HepG2 (cell line): ENCODE measurements around the gene ACTN1. TPM values are rescaled to one million over a fixed set of nuclear protein-coding genes. Genes with fewer than 3 reads are reported as not detected.

ENCODE experiments used
- EZH2 ChIP-seq: conservative IDR thresholded peaks from 2 replicates; pipeline ENCODE4 v1.6.1; 2012; ENCODE audit warnings: mild to moderate bottlenecking, low read depth, low read length, moderate library complexity
- FOXC1 ChIP-seq: sonication (generic); formaldehyde crosslinking; IDR thresholded peaks from 2 replicates; pipeline ENCODE4 v1.8.0; 2022; ENCODE audit warnings: mild to moderate bottlenecking, missing genetic modification reagents, borderline replicate concordance
- HMGA1 ChIP-seq: sonication (generic); formaldehyde crosslinking; conservative IDR thresholded peaks from 2 replicates; pipeline ENCODE4 v1.4.0; 2020; ENCODE audit warnings: missing genetic modification reagents
- HOXA5 ChIP-seq: sonication (generic); formaldehyde crosslinking; IDR thresholded peaks from 2 replicates; pipeline ENCODE4 v1.4.0; 2020; ENCODE audit warnings: missing genetic modification reagents
- NBN ChIP-seq: fragments of 450-650 bp; conservative IDR thresholded peaks from 2 replicates; pipeline ENCODE4 v1.6.1; 2017
- NCOA2 ChIP-seq: sonication (generic); formaldehyde crosslinking; IDR thresholded peaks from 2 replicates; pipeline ENCODE4 v1.8.0; 2022; ENCODE audit warnings: inconsistent platforms
- RBAK ChIP-seq: sonication (generic); formaldehyde crosslinking; IDR thresholded peaks from 2 replicates; pipeline ENCODE4 v1.5.1; 2020; ENCODE audit warnings: mild to moderate bottlenecking, missing genetic modification reagents
- RELA ChIP-seq: sonication (generic); formaldehyde crosslinking; IDR thresholded peaks from 2 replicates; pipeline ENCODE4 v1.4.0; 2020; ENCODE audit warnings: missing genetic modification reagents
- SNAPC4 ChIP-seq: sonication (generic); formaldehyde crosslinking; IDR thresholded peaks from 2 replicates; pipeline ENCODE4 v1.4.0; 2020; ENCODE audit warnings: mild to moderate bottlenecking, missing genetic modification reagents
- SRY ChIP-seq: sonication (generic); formaldehyde crosslinking; IDR thresholded peaks from 2 replicates; pipeline ENCODE4 v1.8.0; 2022; ENCODE audit warnings: mild to moderate bottlenecking, missing genetic modification reagents
- SYNCRIP ChIP-seq: fragments of 200-400 bp; formaldehyde crosslinking; IDR thresholded peaks from 2 replicates; pipeline ENCODE4 v1.6.1; 2018; ENCODE audit warnings: mild to moderate bottlenecking, low read depth, low read length; ENCODE audit not compliant: insufficient read depth
- TP53 ChIP-seq: sonication (generic); formaldehyde crosslinking; conservative IDR thresholded peaks from 2 replicates; pipeline ENCODE4 v1.4.0; 2020; ENCODE audit warnings: missing genetic modification reagents
- ZNF317 ChIP-seq: sonication (generic); formaldehyde crosslinking; IDR thresholded peaks from 2 replicates; pipeline ENCODE4 v1.5.0; 2020; ENCODE audit warnings: mild to moderate bottlenecking, missing genetic modification reagents
- ZNF563 ChIP-seq: sonication (generic); formaldehyde crosslinking; IDR thresholded peaks from 2 replicates; pipeline ENCODE4 v1.8.0; 2022; ENCODE audit warnings: mild to moderate bottlenecking, moderate library complexity, missing genetic modification reagents
- polyA plus RNA-seq, 8 experiments: library from polyadenylated mRNA; depleted of rRNA in 3 of 8; stranded (reverse) in 7 of 8; unstranded in 1 of 8; fragments of >200 nt; fragmentation: Illumina TruSeq in 4 of 8; extraction: Trizol in 4 of 8; gene quantifications; 2 replicates each; pipeline versions ENCODE4 v1.2.1 to v1.2.3, GENCODE V29; 2011 to 2016; ENCODE audit warnings: low read depth in 4 of 8, missing spikeins in 1 of 8, mixed read lengths in 1 of 8; ENCODE audit not compliant: insufficient read depth in 1 of 8
- total RNA-seq, 5 experiments: library from RNA; depleted of rRNA; stranded (reverse); fragments of >200 nt; fragmentation: Illumina TruSeq; extraction: Trizol; gene quantifications; 2 replicates each; pipeline ENCODE4 v1.2.3, GENCODE V29; 2016; ENCODE audit warnings: low read depth in 1 of 5
- TF ChIP-seq, protein P1 (sequence below): sonication (generic); formaldehyde crosslinking; conservative IDR thresholded peaks from 2 replicates; pipeline ENCODE4 v1.4.0; 2020; ENCODE audit warnings: missing genetic modification reagents
- TF ChIP-seq, protein P2 (sequence below): sonication (generic); formaldehyde crosslinking; IDR thresholded peaks from 2 replicates; pipeline ENCODE4 v1.5.0; 2020; ENCODE audit warnings: missing genetic modification reagents
- TF ChIP-seq, protein P3 (sequence below): sonication (generic); formaldehyde crosslinking; IDR thresholded peaks from 2 replicates; pipeline ENCODE4 v1.4.0; 2020; ENCODE audit warnings: missing genetic modification reagents
- TF ChIP-seq, protein P4 (sequence below): sonication (generic); formaldehyde crosslinking; IDR thresholded peaks from 2 replicates; pipeline ENCODE4 v1.8.0; 2022; ENCODE audit warnings: mild to moderate bottlenecking, missing genetic modification reagents, moderate library complexity

ACTN1 gene
- total and polyA plus RNA-seq, 2 of the 13 experiments (the other 11 are each of a cell fraction or from before 2014, with no cell fraction given), result 58.6 to 162 TPM

- TF ChIP-seq SNAPC4 (CRISPR knock-in tag) (no peak), FOXC1 (CRISPR knock-in tag) (no peak), TP53 (CRISPR knock-in tag) (0 out of 2 replicates have a peak, but pooled peaks have one; percentile 29), ZNF317 (no peak), NCOA2 (CRISPR knock-in tag) (no peak), HMGA1 (CRISPR knock-in tag) (no peak), ZNF563 (CRISPR knock-in tag) (no peak), SRY (CRISPR knock-in tag) (no peak), SYNCRIP (no peak), EZH2 (no peak), HOXA5 (CRISPR knock-in tag) (no peak), NBN (no peak), RBAK (CRISPR knock-in tag) (no peak), RELA (CRISPR knock-in tag) (no peak)
- TF ChIP-seq, protein P1, sequence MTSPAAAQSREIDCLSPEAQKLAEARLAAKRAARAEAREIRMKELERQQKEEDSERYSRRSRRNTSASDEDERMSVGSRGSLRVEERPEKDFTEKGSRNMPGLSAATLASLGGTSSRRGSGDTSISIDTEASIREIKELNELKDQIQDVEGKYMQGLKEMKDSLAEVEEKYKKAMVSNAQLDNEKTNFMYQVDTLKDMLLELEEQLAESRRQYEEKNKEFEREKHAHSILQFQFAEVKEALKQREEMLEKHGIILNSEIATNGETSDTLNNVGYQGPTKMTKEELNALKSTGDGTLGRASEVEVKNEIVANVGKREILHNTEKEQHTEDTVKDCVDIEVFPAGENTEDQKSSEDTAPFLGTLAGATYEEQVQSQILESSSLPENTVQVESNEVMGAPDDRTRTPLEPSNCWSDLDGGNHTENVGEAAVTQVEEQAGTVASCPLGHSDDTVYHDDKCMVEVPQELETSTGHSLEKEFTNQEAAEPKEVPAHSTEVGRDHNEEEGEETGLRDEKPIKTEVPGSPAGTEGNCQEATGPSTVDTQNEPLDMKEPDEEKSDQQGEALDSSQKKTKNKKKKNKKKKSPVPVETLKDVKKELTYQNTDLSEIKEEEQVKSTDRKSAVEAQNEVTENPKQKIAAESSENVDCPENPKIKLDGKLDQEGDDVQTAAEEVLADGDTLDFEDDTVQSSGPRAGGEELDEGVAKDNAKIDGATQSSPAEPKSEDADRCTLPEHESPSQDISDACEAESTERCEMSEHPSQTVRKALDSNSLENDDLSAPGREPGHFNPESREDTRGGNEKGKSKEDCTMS (CRISPR knock-in tag), result no peak
- TF ChIP-seq, protein P2, sequence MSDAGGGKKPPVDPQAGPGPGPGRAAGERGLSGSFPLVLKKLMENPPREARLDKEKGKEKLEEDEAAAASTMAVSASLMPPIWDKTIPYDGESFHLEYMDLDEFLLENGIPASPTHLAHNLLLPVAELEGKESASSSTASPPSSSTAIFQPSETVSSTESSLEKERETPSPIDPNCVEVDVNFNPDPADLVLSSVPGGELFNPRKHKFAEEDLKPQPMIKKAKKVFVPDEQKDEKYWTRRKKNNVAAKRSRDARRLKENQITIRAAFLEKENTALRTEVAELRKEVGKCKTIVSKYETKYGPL (CRISPR knock-in tag), result no peak
- TF ChIP-seq, protein P3, sequence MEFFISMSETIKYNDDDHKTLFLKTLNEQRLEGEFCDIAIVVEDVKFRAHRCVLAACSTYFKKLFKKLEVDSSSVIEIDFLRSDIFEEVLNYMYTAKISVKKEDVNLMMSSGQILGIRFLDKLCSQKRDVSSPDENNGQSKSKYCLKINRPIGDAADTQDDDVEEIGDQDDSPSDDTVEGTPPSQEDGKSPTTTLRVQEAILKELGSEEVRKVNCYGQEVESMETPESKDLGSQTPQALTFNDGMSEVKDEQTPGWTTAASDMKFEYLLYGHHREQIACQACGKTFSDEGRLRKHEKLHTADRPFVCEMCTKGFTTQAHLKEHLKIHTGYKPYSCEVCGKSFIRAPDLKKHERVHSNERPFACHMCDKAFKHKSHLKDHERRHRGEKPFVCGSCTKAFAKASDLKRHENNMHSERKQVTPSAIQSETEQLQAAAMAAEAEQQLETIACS (CRISPR knock-in tag), result no peak
- TF ChIP-seq, protein P4, sequence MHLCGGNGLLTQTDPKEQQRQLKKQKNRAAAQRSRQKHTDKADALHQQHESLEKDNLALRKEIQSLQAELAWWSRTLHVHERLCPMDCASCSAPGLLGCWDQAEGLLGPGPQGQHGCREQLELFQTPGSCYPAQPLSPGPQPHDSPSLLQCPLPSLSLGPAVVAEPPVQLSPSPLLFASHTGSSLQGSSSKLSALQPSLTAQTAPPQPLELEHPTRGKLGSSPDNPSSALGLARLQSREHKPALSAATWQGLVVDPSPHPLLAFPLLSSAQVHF (CRISPR knock-in tag), result no peak
Measured at GRCh38 chr14:68939893-68940613, 39.0 kb downstream of the ACTN1 start (continued).
